ENCODE measurements around the gene FCHSD2.
A peak's percentile ranks its signal among the peaks of the same experiment; 100 is the strongest.

FCHSD2 gene

DNA sequence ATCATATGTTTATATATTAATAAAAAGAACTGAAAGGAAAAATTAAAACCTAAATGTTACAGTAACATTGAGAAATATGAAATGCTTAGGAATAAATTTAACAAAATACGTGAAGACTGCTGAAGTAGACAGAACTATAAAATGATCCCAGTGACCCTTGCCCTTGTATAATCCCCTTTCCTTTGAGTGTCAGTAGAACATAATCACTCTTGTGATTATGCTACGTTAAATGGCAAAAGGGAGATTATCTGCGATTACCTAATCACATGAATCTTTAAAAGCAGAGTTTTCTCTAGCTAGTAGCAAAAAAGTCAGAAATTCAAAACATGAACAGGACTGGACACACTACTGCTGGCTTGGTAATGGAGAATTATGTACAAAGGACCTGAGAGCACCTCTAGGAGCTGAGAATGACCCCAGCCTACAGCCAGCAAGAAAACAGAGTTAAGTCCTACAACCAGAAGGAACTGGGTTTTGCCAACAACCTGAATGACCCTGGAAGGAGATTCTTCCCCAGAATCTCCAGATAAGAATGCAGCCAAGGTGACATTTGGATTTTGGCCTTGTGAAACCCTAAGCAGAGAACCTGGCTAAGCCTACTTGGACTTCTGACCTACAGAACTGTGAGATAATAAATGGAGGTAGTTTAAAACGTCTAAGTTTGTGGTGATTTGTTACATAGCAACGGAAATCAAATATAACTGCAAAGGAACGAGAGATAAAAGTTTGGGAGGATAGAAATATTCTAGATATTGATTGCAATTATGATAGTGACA is 170.7 kb downstream of the FCHSD2 start:
- no peak for DNase-seq (ENCODE audit: low read depth in 3 of 3)

GRCh38 chr11:72970557-72971118 is 171.5 kb downstream of the FCHSD2 start:
- peak in 1 of 3 donors; percentile 8 for DNase-seq (ENCODE audit: low read depth in 3 of 3)

- DNase-seq (ENCODE audit: low read depth in 3 of 3): peak in 1 of 3 donors; percentile 11
Observed at GRCh38 chr11:72969894-72970335, 172.2 kb downstream of the FCHSD2 start.

- DNase-seq (ENCODE audit: low read depth in 3 of 3): no peak
Observed at GRCh38 chr11:72968390-72968789, 173.7 kb downstream of the FCHSD2 start.

- no peak for DNase-seq (ENCODE audit: low read depth in 3 of 3)
Observed at GRCh38 chr11:72965672-72966071, 176.4 kb downstream of the FCHSD2 start.

GRCh38 chr11:72962717-72963116 is 179.4 kb downstream of the FCHSD2 start:
- DNase-seq (ENCODE audit: low read depth in 3 of 3): no peak

DNA sequence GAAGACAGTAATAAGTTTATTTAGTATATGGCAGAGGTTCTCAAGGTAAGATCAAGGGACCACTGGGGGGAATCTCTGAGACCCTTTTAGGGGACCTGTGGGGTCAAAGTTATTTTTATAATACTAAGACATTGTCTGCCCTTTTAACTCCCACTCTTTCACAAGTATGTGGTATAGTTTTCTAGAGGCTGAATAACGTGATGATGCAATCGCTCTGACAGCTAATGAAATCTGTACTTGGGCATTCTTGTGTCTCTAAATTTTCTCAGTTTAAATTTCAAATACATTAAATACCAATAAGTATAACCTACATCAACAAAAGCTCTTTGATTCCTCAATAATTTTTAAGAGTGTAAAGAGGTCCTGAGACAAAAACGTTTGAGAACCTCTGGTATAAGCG is 180.0 kb downstream of the FCHSD2 start:
- DNase-seq (ENCODE audit: low read depth in 3 of 3): no peak

DNA sequence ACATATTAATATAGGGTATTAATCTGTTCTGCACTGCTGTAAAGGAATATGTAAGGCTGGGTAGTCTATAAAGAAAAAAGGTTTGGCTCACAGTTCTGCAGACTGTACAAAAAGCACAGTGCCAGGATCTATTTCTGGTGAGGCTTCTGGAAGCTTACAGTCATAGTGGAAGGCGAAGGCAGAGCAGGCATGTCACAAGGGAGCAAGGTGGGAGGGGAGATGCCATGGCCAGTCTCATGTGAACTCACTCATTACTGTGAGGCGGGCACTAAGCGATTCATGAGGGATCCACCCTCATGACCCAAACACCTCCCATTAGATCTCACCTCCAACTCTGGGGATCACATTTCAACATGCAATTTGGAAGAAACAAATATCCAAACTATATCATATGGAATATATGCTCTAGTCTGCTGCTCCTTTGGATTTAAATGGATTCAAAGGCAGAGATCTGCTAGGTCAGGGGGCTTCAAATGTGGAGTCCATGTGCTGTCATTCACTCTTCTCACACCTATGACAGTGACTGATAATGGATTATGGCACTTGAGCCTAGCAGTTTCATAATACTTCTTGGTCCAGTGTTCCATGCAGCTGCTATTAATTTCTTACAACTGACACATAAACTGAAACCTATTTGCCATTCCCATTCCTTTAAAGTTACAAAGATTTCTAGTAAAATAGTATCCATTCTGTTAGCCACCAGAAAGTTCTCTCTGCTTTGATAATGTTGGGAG is 182.0 kb downstream of the FCHSD2 start:
- no peak for DNase-seq (ENCODE audit: low read depth in 3 of 3)

- DNase-seq (ENCODE audit: low read depth in 3 of 3): no peak
Observed at GRCh38 chr11:72958791-72959190, 183.3 kb downstream of the FCHSD2 start.

GRCh38 chr11:72955466-72955865 is 186.7 kb downstream of the FCHSD2 start:
- no peak for DNase-seq (ENCODE audit: low read depth in 3 of 3)

- DNase-seq (ENCODE audit: low read depth in 3 of 3): no peak
Observed at GRCh38 chr11:72954860-72955259, 187.3 kb downstream of the FCHSD2 start.

GRCh38 chr11:72953637-72954036 is 188.5 kb downstream of the FCHSD2 start:
- DNase-seq (ENCODE audit: low read depth in 3 of 3): no peak

DNA sequence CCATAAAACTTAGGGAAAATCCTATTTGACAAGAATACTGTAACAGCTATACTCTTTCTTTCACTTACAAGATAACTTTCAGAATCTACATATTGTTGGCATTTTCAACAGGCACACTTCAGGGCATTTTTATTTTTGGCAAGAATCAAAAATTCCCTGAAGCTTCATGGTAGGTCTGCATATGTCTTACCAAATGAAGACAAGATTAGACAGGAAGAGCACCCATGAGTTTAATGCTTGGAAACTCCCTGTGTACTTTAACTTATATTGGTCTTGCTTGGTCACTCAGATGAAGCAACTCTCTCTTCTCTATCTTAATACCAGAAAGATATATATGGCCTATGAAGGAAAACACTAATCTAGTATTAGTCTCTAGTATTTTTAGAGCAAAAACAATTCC is 190.2 kb downstream of the FCHSD2 start:
- DNase-seq (ENCODE audit: low read depth in 3 of 3): no peak

DNA sequence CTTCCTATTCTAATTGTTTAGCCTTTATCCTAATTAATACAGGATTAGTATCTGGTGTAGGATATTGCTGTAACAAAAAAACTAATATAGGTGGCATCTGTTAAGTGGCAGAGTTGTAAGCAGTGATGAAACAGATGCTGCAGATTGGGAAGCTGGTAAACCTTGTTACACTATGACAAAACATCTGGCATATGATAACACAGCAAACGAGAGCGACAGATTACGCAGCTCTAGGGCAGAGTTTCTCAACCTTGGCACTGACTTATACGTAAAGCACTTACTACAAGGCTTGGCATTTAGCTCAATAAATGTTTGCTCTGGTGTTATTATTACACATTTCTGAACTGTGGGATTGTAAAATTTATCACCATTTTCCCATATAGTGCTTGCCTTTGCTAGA is 190.9 kb downstream of the FCHSD2 start:
- no peak for DNase-seq (ENCODE audit: low read depth in 3 of 3)

- DNase-seq (ENCODE audit: low read depth in 3 of 3): no peak
Observed at GRCh38 chr11:72950685-72951084, 191.4 kb downstream of the FCHSD2 start.

- no peak for DNase-seq (ENCODE audit: low read depth in 3 of 3)
Observed at GRCh38 chr11:72947229-72947628, 194.9 kb downstream of the FCHSD2 start.

- no peak for DNase-seq (ENCODE audit: low read depth in 3 of 3)
Observed at GRCh38 chr11:72943664-72944063, 198.5 kb downstream of the FCHSD2 start.

DNA sequence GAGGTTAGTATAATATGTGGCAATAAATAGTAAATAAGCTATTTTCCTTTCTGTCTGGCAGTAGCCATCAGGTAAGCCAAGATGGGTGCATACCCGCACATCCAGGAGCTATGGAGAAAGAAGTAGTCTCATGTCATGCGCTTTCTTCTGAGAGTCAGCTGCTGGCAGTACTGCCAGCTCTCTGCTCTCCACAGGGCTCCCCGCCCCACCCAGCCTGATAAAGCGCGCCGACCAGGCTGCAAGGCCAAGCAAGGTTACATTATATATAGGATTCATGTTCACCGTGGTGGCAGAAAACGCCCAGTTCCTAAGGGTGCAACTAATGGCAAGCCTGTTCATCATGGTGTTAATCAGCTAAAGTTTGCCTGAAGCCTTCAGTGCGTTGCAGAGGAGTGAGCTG is 201.7 kb downstream of the FCHSD2 start:
- DNase-seq (ENCODE audit: low read depth in 3 of 3): no peak

DNA sequence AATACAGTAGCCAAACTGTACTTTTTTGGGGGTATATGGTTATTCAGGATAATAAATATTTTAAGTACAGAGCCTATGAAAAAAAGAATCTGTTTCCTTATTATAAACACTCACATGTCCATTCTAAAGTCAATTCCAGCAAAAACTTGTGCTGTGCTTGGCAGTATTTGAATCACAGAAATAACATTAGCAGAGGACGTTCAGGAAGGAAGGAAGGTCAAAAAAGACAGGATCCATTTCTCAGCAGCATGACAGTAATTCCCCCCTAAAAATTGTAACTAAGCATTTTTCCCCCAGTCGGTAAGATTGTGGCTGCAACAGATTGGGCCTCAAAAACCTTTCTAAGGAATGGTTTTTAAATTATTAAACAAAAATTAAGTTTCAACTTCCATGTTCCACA is 203.1 kb downstream of the FCHSD2 start:
- DNase-seq (ENCODE audit: low read depth in 3 of 3): no peak

- no peak for DNase-seq (ENCODE audit: low read depth in 3 of 3)
Observed at GRCh38 chr11:72937439-72937838, 204.7 kb downstream of the FCHSD2 start.

- DNase-seq (ENCODE audit: low read depth in 3 of 3): no peak
Observed at GRCh38 chr11:72935700-72936099, 206.4 kb downstream of the FCHSD2 start.

- DNase-seq (ENCODE audit: low read depth in 3 of 3): no peak
Observed at GRCh38 chr11:72932132-72932570, 210.0 kb downstream of the FCHSD2 start.

DNA sequence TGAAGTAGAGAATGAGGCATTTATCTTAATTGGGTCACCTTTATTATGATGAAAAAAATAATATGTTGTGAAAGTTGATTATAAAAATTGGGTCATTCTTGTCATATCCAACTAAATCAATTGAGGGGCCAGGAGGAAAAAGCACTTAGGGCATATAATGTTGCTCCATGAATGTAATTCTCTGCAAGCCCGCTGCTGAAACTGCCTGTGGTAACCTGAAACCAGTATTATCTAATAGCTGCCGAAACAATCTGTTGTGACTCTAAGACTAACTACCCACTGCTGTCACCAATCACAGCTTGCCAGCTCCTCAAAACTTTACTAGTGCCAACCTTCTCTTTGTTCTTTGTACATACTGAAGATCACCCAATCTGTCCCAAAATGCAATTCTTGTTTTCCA is 212.1 kb downstream of the FCHSD2 start:
- DNase-seq (ENCODE audit: low read depth in 3 of 3): no peak

Measured in stimulated activated CD4-positive, alpha-beta T cell treated with anti-CD3 and anti-CD28 coated beads, TNF-alpha, amount 100 ng/mL, for 48 hours (primary cell).